Keratinocyte (primary cell): ENCODE measurements around the gene NT5M. TPM values are rescaled to one million over a fixed set of nuclear protein-coding genes. Genes with fewer than 3 reads are reported as not detected.

ENCODE experiments used
- DNase-seq: peaks from one replicate; pipeline ENCODE4 v3.0.0-alpha.2; 2011; ENCODE audit warnings: low read depth, missing footprints, low spot score
- FAIRE-seq: peaks from 2 replicates; lab custom pipeline; 2011; peaks lifted over from hg19 to GRCh38; lab: Jason Lieb, UNC
- H2AFZ ChIP-seq: 2 replicates; pipeline ENCODE4 v1.6.0; 2012; ENCODE audit warnings: low read length, control low read depth, inconsistent platforms; ENCODE audit not compliant: control insufficient read depth
- H3K27ac ChIP-seq: 2 replicates; pipeline ENCODE4 v1.5.1; 2011; ENCODE audit warnings: low read length; ENCODE audit not compliant: control insufficient read depth, insufficient read depth
- H3K27me3 ChIP-seq: 3 replicates; pipeline ENCODE4 v1.6.0; 2011; ENCODE audit warnings: low read length; ENCODE audit not compliant: control insufficient read depth, insufficient read depth; ENCODE audit errors: extremely low read depth
- H3K36me3 ChIP-seq, 2 experiments: 2 replicates in 1 of 2; 3 replicates in 1 of 2; pipeline ENCODE4 v1.5.1; 2011; ENCODE audit warnings: low read length in 2 of 2, mild to moderate bottlenecking in 1 of 2; ENCODE audit not compliant: control insufficient read depth in 2 of 2, insufficient read depth in 2 of 2; ENCODE audit errors: extremely low read depth in 1 of 2
- H3K4me1 ChIP-seq: 3 replicates; pipeline ENCODE4 v1.5.1; 2011; ENCODE audit warnings: low read length; ENCODE audit not compliant: control insufficient read depth, insufficient read depth; ENCODE audit errors: extremely low read depth
- H3K4me2 ChIP-seq: 3 replicates; pipeline ENCODE4 v1.6.0; 2011; ENCODE audit warnings: low read depth, low read length; ENCODE audit not compliant: control insufficient read depth, insufficient read depth; ENCODE audit errors: extremely low read depth
- H3K4me3 ChIP-seq, 3 experiments: fragments of 200-600 bp in 1 of 3; sonication (generic) in 1 of 3; 2 replicates in 2 of 3; 3 replicates in 1 of 3; pipeline ENCODE4 v1.5.1; 2011 to 2016; ENCODE audit warnings: low read length in 3 of 3, mild to moderate bottlenecking in 3 of 3, control low read depth in 2 of 3, inconsistent platforms in 1 of 3, low read depth in 1 of 3, mixed read lengths in 1 of 3, mixed run types in 1 of 3, moderate library complexity in 1 of 3; ENCODE audit not compliant: control insufficient read depth in 2 of 3, insufficient read depth in 2 of 3; ENCODE audit errors: extremely low read depth in 1 of 3
- H3K79me2 ChIP-seq: 2 replicates; pipeline ENCODE4 v1.6.0; 2012; ENCODE audit warnings: low read length; ENCODE audit not compliant: control insufficient read depth, insufficient read depth
- H3K9ac ChIP-seq: 3 replicates; pipeline ENCODE4 v1.6.0; 2011; ENCODE audit warnings: low read length; ENCODE audit not compliant: control insufficient read depth, insufficient read depth; ENCODE audit errors: extremely low read depth
- H3K9me1 ChIP-seq: 3 replicates; pipeline ENCODE4 v1.6.0; 2011; ENCODE audit warnings: low read length; ENCODE audit not compliant: control insufficient read depth, insufficient read depth; ENCODE audit errors: extremely low read depth
- H3K9me3 ChIP-seq: 2 replicates; pipeline ENCODE4 v1.5.1; 2012; ENCODE audit warnings: low read depth, low read length; ENCODE audit not compliant: control insufficient read depth
- H4K20me1 ChIP-seq: 3 replicates; pipeline ENCODE4 v1.6.0; 2011; ENCODE audit warnings: low read length; ENCODE audit not compliant: control insufficient read depth, insufficient read depth; ENCODE audit errors: extremely low read depth
- CTCF ChIP-seq, 3 experiments: IDR thresholded peaks in 1 of 3; conservative IDR thresholded peaks in 1 of 3; optimal IDR thresholded peaks in 1 of 3; 2 replicates in 2 of 3; 3 replicates in 1 of 3; pipeline versions ENCODE3 to v1.5.1; 2011; ENCODE audit warnings: low read length in 3 of 3, mild to moderate bottlenecking in 3 of 3, moderate library complexity in 2 of 3, control low read depth in 1 of 3, inconsistent platforms in 1 of 3; ENCODE audit not compliant: insufficient read depth in 2 of 3; ENCODE audit errors: extremely low read depth in 1 of 3
- EZH2 ChIP-seq: IDR thresholded peaks from one replicate; pipeline ENCODE4 v1.6.1; 2012; ENCODE audit warnings: inconsistent platforms, mild to moderate bottlenecking, low read length, moderate library complexity
- dilution Hi-C: fragments of 300-500 bp; cut with MboI; formaldehyde crosslinking; loops from one replicate; pipeline ENCODE4 v1.7.0; 2020; ENCODE audit warnings: low sequenced_read_pairs; ENCODE audit not compliant: extremely low pct_ligation_motif_present
- polyA plus RNA-seq, 5 experiments: library from polyadenylated mRNA; depleted of rRNA in 3 of 5; stranded (reverse) in 3 of 5; stranded (forward) in 1 of 5; unstranded in 1 of 5; fragments of >200 nt; gene quantifications; 1 replicate in 1 of 5; 2 replicates in 3 of 5; 3 replicates in 1 of 5; pipeline versions ENCODE4 v1.2.1 to v1.2.3, GENCODE V29; 2011 to 2012; ENCODE audit warnings: missing spikeins in 2 of 5, low read depth in 1 of 5, low replicate concordance in 1 of 5

Gene NT5M
- polyA plus RNA-seq, 1 donor (not counting 4 experiments of a cell fraction or from before 2014, with no cell fraction given), result 0.16 TPM

- Histone ChIP-seq H3K36me3 (no peaks in the 10 kb centered on the region), H3K79me2 (no peaks in the 10 kb centered on the region), H2AFZ (no peak overlapping the region), H3K4me2 (peak overlapping the region; percentile 36), H3K27me3 (peaks cover 13% of the 10 kb centered on the region), H3K4me1 (peaks cover 15% of the 10 kb centered on the region), H3K9me3 (no peaks in the 10 kb centered on the region), H3K9ac (peak overlapping the region; percentile 24), H4K20me1 (no peaks in the 10 kb centered on the region), H3K27ac (peak overlapping the region; percentile 15), H3K4me3 (no peak overlapping the region), H3K9me1 (peaks cover 6% of the 10 kb centered on the region)
- FAIRE-seq, result peak; percentile 85
- dilution Hi-C loops, result no loop called here
- TF ChIP-seq EZH2 (no peak), CTCF (optimal IDR thresholded peaks at IDR 0.05 in 1 of 3, IDR thresholded peaks at IDR 0.05 in 1 of 3, conservative IDR thresholded peaks at IDR 0.05 in 1 of 3; ENCODE audit: extremely low read depth in 1 of 3, insufficient read depth in 2 of 3, low read length in 3 of 3) (no peak)
- peak; percentile 80 for DNase-seq
Observed at GRCh38 chr17:17387017-17387497, 83.9 kb downstream of the NT5M start.

GRCh38 chr17:17387498-17388362 is 84.6 kb downstream of the NT5M start:
- H3K4me3 ChIP-seq, result no peak overlapping the region
- FAIRE-seq, result peak; percentile 26
- H3K4me2 ChIP-seq, result peak overlapping the region; percentile 36

More at GRCh38 chr17:17387498-17388362, 84.6 kb downstream of the NT5M start:
- dilution Hi-C loops, result no loop called here
- H4K20me1 ChIP-seq, result no peaks in the 10 kb centered on the region
- no peaks in the 10 kb centered on the region for H3K36me3 ChIP-seq
- H3K9me3 ChIP-seq, result no peaks in the 10 kb centered on the region
- DNase-seq, result peak; percentile 52
- H3K9ac ChIP-seq, result peak overlapping the region; percentile 24
- H3K27ac ChIP-seq, result peak overlapping the region; percentile 15
- H3K4me1 ChIP-seq, result peaks cover 15% of the 10 kb centered on the region
- no peak for TF ChIP-seq EZH2
- TF ChIP-seq CTCF (optimal IDR thresholded peaks at IDR 0.05 in 1 of 3, IDR thresholded peaks at IDR 0.05 in 1 of 3, conservative IDR thresholded peaks at IDR 0.05 in 1 of 3; ENCODE audit: extremely low read depth in 1 of 3, insufficient read depth in 2 of 3, low read length in 3 of 3), result peak; percentile 76 to 96 (median 90)
- H3K9me1 ChIP-seq, result peaks cover 6% of the 10 kb centered on the region
- H3K27me3 ChIP-seq, result peaks cover 11% of the 10 kb centered on the region
- peak overlapping the region; percentile 70 for H2AFZ ChIP-seq
- H3K79me2 ChIP-seq, result no peaks in the 10 kb centered on the region
